Sigmoid colon (tissue), 7 donors: Measurements from ENCODE around the gene SNX7. TPM values are rescaled to one million over a fixed set of nuclear protein-coding genes. Genes with fewer than 3 reads are reported as not detected.

Experiments used
- DNase-seq: peaks from one replicate; pipeline ENCODE4 v3.0.0-alpha.2; 2019
- H3K27ac ChIP-seq, 4 donors: fragments of 200-600 bp; sonication (generic); one replicate each; pipeline ENCODE4 v1.5.1; 2016 to 2019; ENCODE audit warnings: mild to moderate bottlenecking in 1 of 4
- H3K27me3 ChIP-seq, 3 donors: fragments of 200-600 bp; sonication (generic); one replicate each; pipeline ENCODE4 v1.5.1; 2019; ENCODE audit warnings: mild to moderate bottlenecking in 1 of 3
- H3K36me3 ChIP-seq, 4 donors: fragments of 200-600 bp; sonication (generic); one replicate each; pipeline ENCODE4 v1.5.1; 2016 to 2019
- H3K4me1 ChIP-seq, 4 donors: fragments of 200-600 bp; sonication (generic); one replicate each; pipeline ENCODE4 v1.5.1; 2017 to 2019
- H3K4me3 ChIP-seq, 4 donors: fragments of 200-600 bp; sonication (generic); one replicate each; pipeline ENCODE4 v1.5.1; 2017 to 2019; ENCODE audit warnings: mild to moderate bottlenecking in 2 of 4, moderate library complexity in 1 of 4
- H3K9me3 ChIP-seq, 4 donors: fragments of 200-600 bp in 3 of 4; sonication (generic) in 3 of 4; one replicate each; pipeline versions ENCODE4 v1.5.1 to v1.6.1; 2013 to 2019
- EP300 ChIP-seq, 4 donors: sonication (generic); formaldehyde crosslinking; IDR thresholded peaks; one replicate each; pipeline ENCODE4 v1.6.1; 2017; ENCODE audit warnings: antibody characterized with exemption in 4 of 4
- POLR2A ChIP-seq, 2 donors: fragments of 450-650 bp; IDR thresholded peaks; one replicate each; pipeline ENCODE4 v1.6.1; 2016; ENCODE audit warnings: antibody characterized with exemption in 2 of 2, mild to moderate bottlenecking in 2 of 2, moderate library complexity in 2 of 2
- POLR2AphosphoS5 ChIP-seq, 4 donors: sonication (generic); formaldehyde crosslinking; IDR thresholded peaks; one replicate each; pipeline ENCODE4 v1.6.1; 2017; ENCODE audit warnings: antibody characterized with exemption in 4 of 4
- WGBS, 2 donors: extraction: QIAGEN DNeasy Blood & Tissue Kit; methylation state at CpG; one replicate each; pipeline ENCODE4 v1.1.7; 2013; 5-methylcytosine and 5-hydroxymethylcytosine counted together
- intact Hi-C: fragments of 100-400 bp; cut with DNase I; formaldehyde crosslinking; loops from one replicate; pipeline ENCODE4 v1.15.1; 2023
- polyA plus RNA-seq, 3 donors: library from polyadenylated mRNA; stranded (reverse); fragments of 200-250 nt; gene quantifications; one replicate each; pipeline ENCODE4 v1.2.3, GENCODE V29; 2013
- total RNA-seq, 4 donors: library from RNA; depleted of rRNA; stranded (reverse); fragments of >200 nt; gene quantifications; one replicate each; pipeline ENCODE4 v1.1.0, GENCODE V29; 2016
- TF ChIP-seq, protein P1 (sequence below), 4 experiments: fragments of 450-650 bp in 3 of 4; fragments of 200-600 bp in 1 of 4; IDR thresholded peaks; one replicate each; pipeline ENCODE4 v1.5.1; 2016 to 2019; ENCODE audit warnings: antibody characterized with exemption in 4 of 4, mild to moderate bottlenecking in 3 of 4, moderate library complexity in 2 of 4
- donor health status: healthy with polysubstance abuse.
- donor health status: Bipolar disorder and iron deficiency.
- donor health status: healthy.

SNX7 gene
- total and polyA plus RNA-seq, 7 donors, result 27.1 to 46.7 (median 38.2) TPM

DNA sequence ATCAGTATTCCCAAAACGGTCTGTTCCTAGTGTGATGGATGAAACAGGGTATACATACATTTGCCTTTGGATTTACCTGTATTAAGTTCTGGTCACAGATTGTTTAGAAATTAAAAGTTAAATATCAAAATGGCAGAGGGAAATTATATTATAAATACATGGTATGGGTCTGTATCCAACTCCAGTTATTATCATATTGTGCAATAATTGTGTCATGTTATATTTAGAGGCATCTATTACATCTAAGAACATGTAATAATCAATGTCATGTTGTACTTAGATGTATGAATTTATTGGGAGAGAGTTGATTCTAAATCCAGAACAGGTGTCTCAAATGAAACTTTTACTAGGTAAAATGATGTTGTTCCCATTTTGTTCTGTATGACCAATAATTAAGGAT is 79.6 kb downstream of the SNX7 start:
- H3K4me1 ChIP-seq, result no peaks in the 10 kb centered on the region
- TF ChIP-seq, protein P1, sequence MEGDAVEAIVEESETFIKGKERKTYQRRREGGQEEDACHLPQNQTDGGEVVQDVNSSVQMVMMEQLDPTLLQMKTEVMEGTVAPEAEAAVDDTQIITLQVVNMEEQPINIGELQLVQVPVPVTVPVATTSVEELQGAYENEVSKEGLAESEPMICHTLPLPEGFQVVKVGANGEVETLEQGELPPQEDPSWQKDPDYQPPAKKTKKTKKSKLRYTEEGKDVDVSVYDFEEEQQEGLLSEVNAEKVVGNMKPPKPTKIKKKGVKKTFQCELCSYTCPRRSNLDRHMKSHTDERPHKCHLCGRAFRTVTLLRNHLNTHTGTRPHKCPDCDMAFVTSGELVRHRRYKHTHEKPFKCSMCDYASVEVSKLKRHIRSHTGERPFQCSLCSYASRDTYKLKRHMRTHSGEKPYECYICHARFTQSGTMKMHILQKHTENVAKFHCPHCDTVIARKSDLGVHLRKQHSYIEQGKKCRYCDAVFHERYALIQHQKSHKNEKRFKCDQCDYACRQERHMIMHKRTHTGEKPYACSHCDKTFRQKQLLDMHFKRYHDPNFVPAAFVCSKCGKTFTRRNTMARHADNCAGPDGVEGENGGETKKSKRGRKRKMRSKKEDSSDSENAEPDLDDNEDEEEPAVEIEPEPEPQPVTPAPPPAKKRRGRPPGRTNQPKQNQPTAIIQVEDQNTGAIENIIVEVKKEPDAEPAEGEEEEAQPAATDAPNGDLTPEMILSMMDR (IDR thresholded peaks at IDR 0.05), result no peak
- TF ChIP-seq POLR2A (IDR thresholded peaks at IDR 0.05) (no peak), POLR2AphosphoS5 (IDR thresholded peaks at IDR 0.05) (no peak), EP300 (IDR thresholded peaks at IDR 0.05) (no peak)
- H3K36me3 ChIP-seq, result no peaks in the 10 kb centered on the region
- no peak overlapping the region for H3K27ac ChIP-seq
- intact Hi-C loops, result no loop called here
- no peak overlapping the region for H3K4me3 ChIP-seq
- WGBS, 2 donors, result 65 to 74% methylated on average over 1 of the region's 1 CpG
- no peaks in the 10 kb centered on the region for H3K9me3 ChIP-seq
- H3K27me3 ChIP-seq, result no peaks in the 10 kb centered on the region
- DNase-seq, result no peak

DNA sequence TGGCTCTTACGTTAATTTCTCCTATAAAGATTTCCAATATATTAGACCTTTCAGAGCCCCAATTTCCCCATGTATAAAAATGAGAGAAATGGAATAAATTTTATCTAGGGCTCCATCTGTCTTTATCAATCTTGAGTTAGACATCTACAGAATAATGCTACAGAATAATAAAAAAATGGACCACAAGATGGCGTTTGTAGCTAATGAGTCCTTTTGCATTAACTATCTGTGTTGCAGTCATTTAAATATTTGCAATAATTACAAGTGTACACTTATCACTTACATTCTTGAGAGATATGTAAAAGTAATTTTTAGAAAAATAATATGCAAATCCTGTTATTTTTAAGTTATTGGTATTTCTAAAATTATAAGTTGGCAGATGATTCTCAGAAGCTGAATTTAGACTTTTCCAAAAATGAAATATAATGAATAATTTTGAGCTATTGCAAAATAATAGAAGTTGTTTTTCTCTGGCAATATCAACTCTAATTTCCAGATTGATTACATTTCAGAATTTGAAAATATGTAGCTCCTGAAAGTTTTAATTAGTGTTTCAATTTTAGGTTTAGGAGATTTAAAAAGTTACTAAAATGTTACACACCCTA is 87.7 kb downstream of the SNX7 start:
- H3K36me3 ChIP-seq, result no peaks in the 10 kb centered on the region
- intact Hi-C loops, result no loop called here
- H3K27ac ChIP-seq, result no peak overlapping the region
- DNase-seq, result no peak
- no peaks in the 10 kb centered on the region for H3K9me3 ChIP-seq
- TF ChIP-seq, protein P1 (IDR thresholded peaks at IDR 0.05), result peak in 1 of 4 experiments; percentile 12
- no peak for TF ChIP-seq POLR2A (IDR thresholded peaks at IDR 0.05)
- TF ChIP-seq EP300 (IDR thresholded peaks at IDR 0.05), result no peak
- H3K4me1 ChIP-seq, result no peaks in the 10 kb centered on the region
- no peak overlapping the region for H3K4me3 ChIP-seq
- no peaks in the 10 kb centered on the region for H3K27me3 ChIP-seq
- 53% methylated on average over 2 of the region's 2 CpGs for WGBS, 2 donors

DNA sequence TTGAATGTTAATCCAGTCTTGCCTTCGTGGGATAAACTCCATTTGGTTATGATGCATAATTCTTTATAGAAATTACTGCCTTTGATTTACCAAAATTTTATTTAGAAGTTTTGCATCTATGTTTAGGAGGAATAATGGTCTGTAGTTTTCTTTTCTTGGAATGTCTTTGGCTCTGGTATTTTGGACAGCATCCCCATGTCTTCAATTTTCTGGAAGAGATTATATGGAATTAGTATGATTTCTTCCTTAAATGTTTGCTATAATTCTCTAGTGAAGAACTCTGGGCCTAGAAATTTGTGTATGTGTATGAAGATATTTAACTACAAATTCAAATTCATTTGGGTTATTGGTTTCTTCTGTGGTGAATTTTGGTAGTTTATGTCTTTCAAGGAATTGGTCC is 92.7 kb downstream of the SNX7 start:
- H3K9me3 ChIP-seq, result no peaks in the 10 kb centered on the region
- H3K27me3 ChIP-seq, result no peaks in the 10 kb centered on the region
- no peak overlapping the region for H3K27ac ChIP-seq
- H3K4me3 ChIP-seq, result no peak overlapping the region
- intact Hi-C loops, result no loop called here
- no peak for DNase-seq
- H3K4me1 ChIP-seq, result no peaks in the 10 kb centered on the region
- 78 to 83% methylated on average over 1 of the region's 1 CpG for WGBS, 2 donors
- H3K36me3 ChIP-seq, result no peaks in the 10 kb centered on the region
- TF ChIP-seq, protein P1 (IDR thresholded peaks at IDR 0.05), result no peak
- no peak for TF ChIP-seq POLR2A (IDR thresholded peaks at IDR 0.05)

DNA sequence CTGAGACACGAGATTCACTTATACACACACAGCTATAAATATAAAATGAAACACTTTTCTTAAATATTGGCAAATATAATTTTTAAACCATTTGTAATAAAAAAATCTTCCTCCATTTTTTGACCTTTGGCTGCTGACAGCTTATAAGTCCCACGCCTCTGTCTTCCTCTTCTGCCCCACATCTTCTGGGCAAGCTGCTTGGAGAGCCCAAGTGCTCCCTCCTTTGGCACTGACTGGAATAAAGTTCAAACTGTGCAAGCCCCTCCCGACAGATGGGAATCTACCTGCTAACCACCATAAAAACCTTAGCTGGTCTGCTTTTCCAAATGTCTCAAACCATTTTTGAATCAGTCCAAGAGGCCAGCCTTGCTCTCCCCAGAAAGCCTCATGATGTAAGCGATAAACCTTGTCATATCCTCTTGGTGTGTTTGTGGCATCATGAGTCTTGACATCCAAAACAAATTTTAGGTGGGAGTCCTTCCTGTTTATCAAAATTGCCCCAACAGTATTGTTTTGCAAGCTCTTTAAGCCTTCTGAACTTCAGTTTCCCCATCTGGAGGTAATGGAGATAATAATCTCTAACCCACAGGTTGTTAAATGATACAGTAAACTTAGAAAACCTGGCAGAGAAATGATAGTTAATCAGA is 99.8 kb downstream of the SNX7 start:
- 80 to 84% methylated on average over 4 of the region's 4 CpGs for WGBS, 2 donors

More for the DNA sequence above, 99.8 kb downstream of the SNX7 start:
- Histone ChIP-seq H3K4me1 (no peaks in the 10 kb centered on the region), H3K4me3 (no peak overlapping the region), H3K9me3 (no peaks in the 10 kb centered on the region), H3K27ac (no peak overlapping the region), H3K27me3 (no peaks in the 10 kb centered on the region), H3K36me3 (peaks cover 0 to 8% (median 0%) of the 10 kb centered on the region in 4 donors)
- no peak for TF ChIP-seq EP300 (IDR thresholded peaks at IDR 0.05)
- no peak for TF ChIP-seq POLR2A (IDR thresholded peaks at IDR 0.05)
- TF ChIP-seq POLR2AphosphoS5 (IDR thresholded peaks at IDR 0.05), result no peak
- TF ChIP-seq, protein P1 (IDR thresholded peaks at IDR 0.05), result no peak
- intact Hi-C loops, result no loop called here
- no peak for DNase-seq
